ENCODE data around the gene CCDC92B. TPM values are rescaled to one million over a fixed set of nuclear protein-coding genes. Genes with fewer than 3 reads are reported as not detected.

The CCDC92B gene
- total RNA-seq, 4 donors from 2014 or later, result 0.11 to 0.71 (median 0.34) TPM

- no peak overlapping the region for H3K4me3 ChIP-seq (ENCODE audit: low read depth, poor library complexity, severe bottlenecking)
- intact Hi-C loops (cut with DNase I; ENCODE audit: low total_unique reads), result no loop called here
- no peak for DNase-seq (ENCODE audit: low spot score in 2 of 2)
- WGBS, 2 donors, result 2 to 3% methylated on average over 13 to 46 of the region's 98 CpGs
- TF ChIP-seq POLR2A (IDR thresholded peaks at IDR 0.05), result no peak
- TF ChIP-seq, protein P1, sequence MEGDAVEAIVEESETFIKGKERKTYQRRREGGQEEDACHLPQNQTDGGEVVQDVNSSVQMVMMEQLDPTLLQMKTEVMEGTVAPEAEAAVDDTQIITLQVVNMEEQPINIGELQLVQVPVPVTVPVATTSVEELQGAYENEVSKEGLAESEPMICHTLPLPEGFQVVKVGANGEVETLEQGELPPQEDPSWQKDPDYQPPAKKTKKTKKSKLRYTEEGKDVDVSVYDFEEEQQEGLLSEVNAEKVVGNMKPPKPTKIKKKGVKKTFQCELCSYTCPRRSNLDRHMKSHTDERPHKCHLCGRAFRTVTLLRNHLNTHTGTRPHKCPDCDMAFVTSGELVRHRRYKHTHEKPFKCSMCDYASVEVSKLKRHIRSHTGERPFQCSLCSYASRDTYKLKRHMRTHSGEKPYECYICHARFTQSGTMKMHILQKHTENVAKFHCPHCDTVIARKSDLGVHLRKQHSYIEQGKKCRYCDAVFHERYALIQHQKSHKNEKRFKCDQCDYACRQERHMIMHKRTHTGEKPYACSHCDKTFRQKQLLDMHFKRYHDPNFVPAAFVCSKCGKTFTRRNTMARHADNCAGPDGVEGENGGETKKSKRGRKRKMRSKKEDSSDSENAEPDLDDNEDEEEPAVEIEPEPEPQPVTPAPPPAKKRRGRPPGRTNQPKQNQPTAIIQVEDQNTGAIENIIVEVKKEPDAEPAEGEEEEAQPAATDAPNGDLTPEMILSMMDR (IDR thresholded peaks at IDR 0.05), result no peak
These were observed 25.3 kb downstream of the CCDC92B start for GRCh38 chr17:2723997-2724783.

- TF ChIP-seq, protein P1 (IDR thresholded peaks at IDR 0.05), result no peak
- no peak for TF ChIP-seq POLR2A (IDR thresholded peaks at IDR 0.05)
- no peak for DNase-seq (ENCODE audit: low spot score in 2 of 2)
- 12 to 26% methylated on average over 13 to 18 of the region's 18 CpGs for WGBS, 2 donors
- intact Hi-C loops (cut with DNase I; ENCODE audit: low total_unique reads), result no loop called here
- no peak overlapping the region for H3K4me3 ChIP-seq (ENCODE audit: low read depth, poor library complexity, severe bottlenecking)
These were observed 25.9 kb downstream of the CCDC92B start for GRCh38 chr17:2723505-2723996.

DNA sequence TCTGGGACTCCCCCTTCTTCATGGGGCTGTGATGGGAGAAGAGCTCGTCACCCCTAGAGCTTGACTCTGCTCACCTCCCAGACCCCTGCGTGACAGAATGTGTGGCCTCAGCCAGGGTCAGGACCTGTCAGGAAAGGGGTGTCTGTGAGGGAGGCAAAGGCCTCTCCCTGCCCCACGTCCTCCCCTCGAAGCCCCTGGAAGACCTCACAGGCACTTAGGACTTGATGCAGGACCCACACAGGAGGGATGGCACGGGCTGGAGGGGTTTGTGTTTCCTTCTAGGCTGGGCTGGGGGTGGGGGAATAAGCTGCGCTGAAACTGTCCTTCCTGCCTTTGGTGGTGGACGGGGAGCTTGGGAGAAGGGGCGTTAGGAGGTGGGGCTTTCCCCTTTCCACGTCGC lies 26.8 kb downstream of the CCDC92B start:
- intact Hi-C loops (cut with DNase I; ENCODE audit: low total_unique reads), result no loop called here
- no peak overlapping the region for H3K4me3 ChIP-seq (ENCODE audit: low read depth, poor library complexity, severe bottlenecking)
- no peak for DNase-seq (ENCODE audit: low spot score in 2 of 2)
- no peak for TF ChIP-seq POLR2A (IDR thresholded peaks at IDR 0.05)
- TF ChIP-seq, protein P1 (IDR thresholded peaks at IDR 0.05), result no peak
- 70 to 79% methylated on average over 10 of the region's 10 CpGs for WGBS, 2 donors

- intact Hi-C loops (cut with DNase I; ENCODE audit: low total_unique reads), result no loop called here
- 77 to 79% methylated on average over 4 of the region's 4 CpGs for WGBS, 2 donors
- DNase-seq (ENCODE audit: low spot score in 2 of 2), result no peak
- no peak for TF ChIP-seq POLR2A (IDR thresholded peaks at IDR 0.05)
- TF ChIP-seq, protein P1 (IDR thresholded peaks at IDR 0.05), result no peak
- H3K4me3 ChIP-seq (ENCODE audit: low read depth, poor library complexity, severe bottlenecking), result no peak overlapping the region
These were observed 27.8 kb downstream of the CCDC92B start for GRCh38 chr17:2721603-2722002.

- TF ChIP-seq, protein P1 (IDR thresholded peaks at IDR 0.05), result no peak
- TF ChIP-seq POLR2A (IDR thresholded peaks at IDR 0.05), result no peak
These were observed 29.6 kb downstream of the CCDC92B start for GRCh38 chr17:2719861-2720260.

More at GRCh38 chr17:2719861-2720260, 29.6 kb downstream of the CCDC92B start:
- no peak overlapping the region for H3K4me3 ChIP-seq (ENCODE audit: low read depth, poor library complexity, severe bottlenecking)
- intact Hi-C loops (cut with DNase I; ENCODE audit: low total_unique reads), result no loop called here
- no peak for DNase-seq (ENCODE audit: low spot score in 2 of 2)
- WGBS, 2 donors, result 73 to 79% methylated on average over 3 to 4 of the region's 4 CpGs

Data from lower leg skin (tissue), 4 donors.